Uterus (tissue), 2 donors: ENCODE data around the gene HOXA11.

Experiments used
- POLR2A ChIP-seq, 2 donors: fragments of 450-650 bp; IDR thresholded peaks; one replicate each; pipeline ENCODE4 v1.6.1; 2016; ENCODE audit warnings: antibody characterized with exemption in 2 of 2, mild to moderate bottlenecking in 1 of 2, moderate library complexity in 1 of 2
- TF ChIP-seq, protein P1 (sequence below), 4 experiments: fragments of 200-600 bp in 2 of 4; fragments of 450-650 bp in 2 of 4; sonication (generic) in 2 of 4; IDR thresholded peaks; one replicate each; pipeline ENCODE4 v1.5.1; 2016 to 2019; ENCODE audit warnings: antibody characterized with exemption in 4 of 4, mild to moderate bottlenecking in 2 of 4, moderate library complexity in 1 of 4

DNA sequence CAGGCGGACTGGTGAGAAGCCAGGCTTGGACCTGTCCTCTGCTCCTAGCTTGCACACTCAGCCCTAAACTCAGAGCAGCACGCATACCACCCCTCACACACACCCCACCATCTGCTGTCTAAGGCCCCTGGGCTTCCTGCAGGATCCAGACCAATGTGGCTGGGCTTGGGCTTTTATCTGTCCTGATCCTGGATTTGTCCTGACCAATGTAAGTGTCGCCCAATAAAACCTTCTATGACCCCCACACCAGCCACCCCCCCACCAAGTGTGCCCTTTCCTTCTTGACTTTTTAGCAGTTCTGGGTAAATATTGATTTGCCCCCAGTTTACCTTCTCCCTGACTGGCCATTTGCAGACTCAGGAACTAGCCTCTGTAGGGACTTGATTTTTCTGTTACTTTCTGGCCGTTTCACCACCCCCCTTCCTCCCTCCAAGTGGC, 16.6 kb upstream of the HOXA11 start:
- TF ChIP-seq, protein P1, sequence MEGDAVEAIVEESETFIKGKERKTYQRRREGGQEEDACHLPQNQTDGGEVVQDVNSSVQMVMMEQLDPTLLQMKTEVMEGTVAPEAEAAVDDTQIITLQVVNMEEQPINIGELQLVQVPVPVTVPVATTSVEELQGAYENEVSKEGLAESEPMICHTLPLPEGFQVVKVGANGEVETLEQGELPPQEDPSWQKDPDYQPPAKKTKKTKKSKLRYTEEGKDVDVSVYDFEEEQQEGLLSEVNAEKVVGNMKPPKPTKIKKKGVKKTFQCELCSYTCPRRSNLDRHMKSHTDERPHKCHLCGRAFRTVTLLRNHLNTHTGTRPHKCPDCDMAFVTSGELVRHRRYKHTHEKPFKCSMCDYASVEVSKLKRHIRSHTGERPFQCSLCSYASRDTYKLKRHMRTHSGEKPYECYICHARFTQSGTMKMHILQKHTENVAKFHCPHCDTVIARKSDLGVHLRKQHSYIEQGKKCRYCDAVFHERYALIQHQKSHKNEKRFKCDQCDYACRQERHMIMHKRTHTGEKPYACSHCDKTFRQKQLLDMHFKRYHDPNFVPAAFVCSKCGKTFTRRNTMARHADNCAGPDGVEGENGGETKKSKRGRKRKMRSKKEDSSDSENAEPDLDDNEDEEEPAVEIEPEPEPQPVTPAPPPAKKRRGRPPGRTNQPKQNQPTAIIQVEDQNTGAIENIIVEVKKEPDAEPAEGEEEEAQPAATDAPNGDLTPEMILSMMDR (IDR thresholded peaks at IDR 0.05), result no peak
- TF ChIP-seq POLR2A (IDR thresholded peaks at IDR 0.05), result no peak
